ENCODE data around the gene CDC42BPB. TPM values are rescaled to one million over a fixed set of nuclear protein-coding genes. Genes with fewer than 3 reads are reported as not detected.

CDC42BPB gene
- total and polyA plus RNA-seq, 2 of the 4 experiments (the other 2 are of a cell fraction) = 49.1 to 81.4 TPM

GRCh38 chr14:103016071-103016470, 41.3 kb downstream of the CDC42BPB start:
- H4K20me1 ChIP-seq (ENCODE audit: insufficient read depth, low read length) = peaks cover 85% of the 10 kb centered on the region
- POLR2A ChIA-PET (ENCODE audit: unreplicated experiment) = no interaction called here
- dilution Hi-C loops (cut with HindIII; ENCODE audit: low sequenced_read_pairs, unreplicated experiment) = no loop called here

More at GRCh38 chr14:103016071-103016470, 41.3 kb downstream of the CDC42BPB start:
- no TSS peak for BruUV-seq (replicated peaks)
- no peak for ATAC-seq (ENCODE audit: low read depth)
- CTCF ChIA-PET = no interaction called here
- Histone ChIP-seq H3K14ac (replicated peaks; ENCODE audit: low read depth, low read length) (no peak overlapping the region), H3K4me3 (ENCODE audit: insufficient read depth, low read depth, low read length) (no peak overlapping the region), H3K56ac (ENCODE audit: extremely low read depth, insufficient read depth, low read length) (no peak overlapping the region), H3K27ac (ENCODE audit: insufficient read depth, low read length) (no peak overlapping the region), H3K18ac (ENCODE audit: low read depth, low read length) (no peak overlapping the region), H4K8ac (ENCODE audit: low read depth in 2 of 2, low read length in 2 of 2) (no peak overlapping the region), H3K79me1 (ENCODE audit: low read depth in 1 of 2, low read length in 2 of 2) (peaks cover 33 to 95% of the 10 kb centered on the region in 2 experiments), H3K36me3 (ENCODE audit: control insufficient read depth, insufficient read depth, low read length) (peaks cover 4% of the 10 kb centered on the region), H4K5ac (ENCODE audit: low read depth, low read length) (no peak overlapping the region), H2AFZ (replicated peaks; ENCODE audit: low read length, poor library complexity) (no peak overlapping the region), H3K4me2 (ENCODE audit: low read depth, low read length) (no peak overlapping the region), H3K9ac (ENCODE audit: low read depth, low read length) (no peak overlapping the region), H3K27me3 (ENCODE audit: control insufficient read depth, insufficient read depth, low read length) (no peaks in the 10 kb centered on the region), H2BK5ac (ENCODE audit: low read depth, low read length, poor library complexity, severe bottlenecking) (no peak overlapping the region), H3K4ac (ENCODE audit: low read depth, low read length) (no peak overlapping the region), H2BK15ac (ENCODE audit: low read depth, low read length) (no peak overlapping the region), H2BK120ac (ENCODE audit: low read depth, low read length) (no peak overlapping the region), H3K9me1 (ENCODE audit: insufficient read depth, low read length) (peaks cover 44% of the 10 kb centered on the region), H3K4me1 (ENCODE audit: control insufficient read depth, insufficient read depth, low read length) (peaks cover 17% of the 10 kb centered on the region), H2AK5ac (ENCODE audit: low read depth, low read length) (no peak overlapping the region), H4K91ac (ENCODE audit: insufficient read depth, low read depth, low read length) (no peak overlapping the region), H2BK20ac (ENCODE audit: low read depth, low read length) (no peak overlapping the region), H3K9me3 (ENCODE audit: control insufficient read depth, insufficient read depth, low read length) (no peaks in the 10 kb centered on the region), H3K23ac (ENCODE audit: low read depth, low read length) (no peak overlapping the region), H2AK9ac (replicated peaks; ENCODE audit: low read depth, low read length, poor library complexity) (no peak overlapping the region)
- no peak for DNase-seq
- intact Hi-C loops (cut with micrococcal nuclease) (no loop called here), in situ Hi-C loops (cut with MboI; ENCODE audit: low sequenced_read_pairs) (no loop called here)
- TF ChIP-seq FOS (IDR thresholded peaks at IDR 0.05; ENCODE audit: low read depth, low read length) (no peak), NFE2L2 (IDR thresholded peaks at IDR 0.05; ENCODE audit: low read depth, low read length) (no peak), BHLHE40 (IDR thresholded peaks at IDR 0.05; ENCODE audit: low read depth, low read length) (no peak), ELK1 (IDR thresholded peaks at IDR 0.05; ENCODE audit: borderline replicate concordance, low read depth, low read length) (no peak), CTCF (conservative IDR thresholded peaks at IDR 0.05; ENCODE audit: low read depth, low read length) (no peak), USF2 (IDR thresholded peaks at IDR 0.05; ENCODE audit: low read depth, low read length) (no peak), RCOR1 (IDR thresholded peaks at IDR 0.05; ENCODE audit: insufficient replicate concordance, low read length) (no peak), MAZ (IDR thresholded peaks at IDR 0.05; ENCODE audit: borderline replicate concordance, low read depth, low read length) (no peak), RAD21 (IDR thresholded peaks at IDR 0.05; ENCODE audit: low read length) (no peak), CEBPB (IDR thresholded peaks at IDR 0.05; ENCODE audit: low read depth, low read length) (no peak), MXI1 (IDR thresholded peaks at IDR 0.05; ENCODE audit: borderline replicate concordance, low read depth, low read length) (no peak), SMC3 (IDR thresholded peaks at IDR 0.05; ENCODE audit: low read depth, low read length) (no peak), CHD1 (IDR thresholded peaks at IDR 0.05; ENCODE audit: low read depth, low read length) (no peak), MAFK (IDR thresholded peaks at IDR 0.05; ENCODE audit: low read depth, low read length) (no peak), POLR2A (IDR thresholded peaks at IDR 0.05; ENCODE audit: low read depth, low read length) (no peak), RFX5 (IDR thresholded peaks at IDR 0.05; ENCODE audit: low read depth, low read length) (no peak)
- WGBS, 2 experiments (ENCODE audit: extremely low coverage in 2 of 2, insufficient read length in 1 of 2) = 50% methylated on average over 1 of the region's 9 CpGs; no CpG with 5 or more reads in 1 of the 2 experiments
